ENCODE data around the gene PLEKHG4B.
A peak's percentile ranks its signal among the peaks of the same experiment; 100 is the strongest.
"Not testable (repeated sequence)": the region's sequence is repeated elsewhere in the genome, so short reads cannot be mapped to it uniquely, and the experiment has no call there.

PLEKHG4B gene

GRCh38 chr5:204001-204400, 112.0 kb downstream of the PLEKHG4B start:
- no peak for DNase-seq

GRCh38 chr5:204462-204861, 112.5 kb downstream of the PLEKHG4B start:
- DNase-seq, result no peak

- no peak for DNase-seq
Measured at GRCh38 chr5:204966-205670, 113.2 kb downstream of the PLEKHG4B start.

- DNase-seq, result no peak
Measured at GRCh38 chr5:206406-206805, 114.4 kb downstream of the PLEKHG4B start.

- no peak for DNase-seq
Measured at GRCh38 chr5:206927-207536, 115.1 kb downstream of the PLEKHG4B start.

- no peak for DNase-seq
Measured at GRCh38 chr5:207599-207998, 115.6 kb downstream of the PLEKHG4B start.

GRCh38 chr5:208449-209114, 116.6 kb downstream of the PLEKHG4B start:
- DNase-seq, result no peak

GRCh38 chr5:213803-214395, 121.9 kb downstream of the PLEKHG4B start:
- DNase-seq, result no peak

GRCh38 chr5:215256-215655, 123.3 kb downstream of the PLEKHG4B start:
- DNase-seq, result not testable (repeated sequence)

- not testable (repeated sequence) for DNase-seq
Measured at GRCh38 chr5:216076-216475, 124.1 kb downstream of the PLEKHG4B start.

- DNase-seq, result peak; percentile 93
Measured at GRCh38 chr5:217494-218456, 125.8 kb downstream of the PLEKHG4B start, which contains the start of the genes CCDC127 and SDHA. TSS of gene CCDC127 (minus strand) at chr5:218153. CDS start at chr5:216849, 1,304 bp downstream. TSS of gene SDHA (plus strand) at chr5:218320. CDS start at chr5:218356, 36 bp downstream.

GRCh38 chr5:218457-219291, 126.7 kb downstream of the PLEKHG4B start:
- DNase-seq, result no peak

GRCh38 chr5:219460-219863, 127.5 kb downstream of the PLEKHG4B start:
- DNase-seq, result no peak

GRCh38 chr5:219991-220390, 128.0 kb downstream of the PLEKHG4B start:
- no peak for DNase-seq

- not testable (repeated sequence) for DNase-seq
Measured at GRCh38 chr5:222951-223715, 131.2 kb downstream of the PLEKHG4B start.

GRCh38 chr5:223791-224190, 131.8 kb downstream of the PLEKHG4B start:
- DNase-seq, result no peak

GRCh38 chr5:225334-225733, 133.4 kb downstream of the PLEKHG4B start:
- no peak for DNase-seq

GRCh38 chr5:227375-227774, 135.4 kb downstream of the PLEKHG4B start:
- not testable (repeated sequence) for DNase-seq

GRCh38 chr5:228886-229285, 136.9 kb downstream of the PLEKHG4B start:
- no peak for DNase-seq

GRCh38 chr5:230711-231110, 138.7 kb downstream of the PLEKHG4B start:
- no peak for DNase-seq

- DNase-seq, result no peak
Measured at GRCh38 chr5:231661-232060, 139.7 kb downstream of the PLEKHG4B start.
